HepG2 (cell line): ENCODE measurements around the gene MINDY2. TPM values are rescaled to one million over a fixed set of nuclear protein-coding genes. Genes with fewer than 3 reads are reported as not detected.

Experiments
- DR1 ChIP-seq: sonication (generic); formaldehyde crosslinking; IDR thresholded peaks from 2 replicates; pipeline ENCODE4 v1.8.0; 2021; ENCODE audit warnings: mild to moderate bottlenecking, missing genetic modification reagents, inconsistent platforms
- GABPB1 ChIP-seq: IDR thresholded peaks from 2 replicates; pipeline ENCODE4 v1.6.1; 2016; ENCODE audit warnings: mild to moderate bottlenecking, missing genetic modification reagents, moderate library complexity, missing compliant biosample characterization
- KAT8 ChIP-seq: IDR thresholded peaks from 2 replicates; pipeline ENCODE4 v1.6.1; 2016; ENCODE audit warnings: missing genetic modification reagents, missing compliant biosample characterization
- KLF9 ChIP-seq: IDR thresholded peaks from 2 replicates; pipeline ENCODE4 v1.6.1; 2016; ENCODE audit warnings: low read depth
- MTA3 ChIP-seq: sonication (generic); formaldehyde crosslinking; IDR thresholded peaks from 2 replicates; pipeline ENCODE4 v1.4.0; 2020; ENCODE audit warnings: missing genetic modification reagents
- MYC ChIP-seq: sonication (generic); formaldehyde crosslinking; IDR thresholded peaks from 2 replicates; pipeline ENCODE4 v1.9.0; 2021; ENCODE audit warnings: missing genetic modification reagents, borderline replicate concordance
- NCOA2 ChIP-seq: sonication (generic); formaldehyde crosslinking; IDR thresholded peaks from 2 replicates; pipeline ENCODE4 v1.8.0; 2022; ENCODE audit warnings: inconsistent platforms
- PCBP2 ChIP-seq: fragments of 200-400 bp; formaldehyde crosslinking; optimal IDR thresholded peaks from 2 replicates; pipeline ENCODE3; 2018; ENCODE audit warnings: low read length, low read depth; ENCODE audit not compliant: poor library complexity, severe bottlenecking
- PHB2 ChIP-seq: fragments of 450-650 bp; IDR thresholded peaks from 2 replicates; pipeline ENCODE4 v1.6.1; 2018; ENCODE audit not compliant: partially characterized antibody
- POLR2AphosphoS2 ChIP-seq: IDR thresholded peaks from 2 replicates; pipeline ENCODE4 v1.6.1; 2011; ENCODE audit warnings: low read depth, low read length, improper control_type of control experiment
- PTBP1 ChIP-seq: fragments of 200-400 bp; formaldehyde crosslinking; IDR thresholded peaks from 2 replicates; pipeline ENCODE4 v1.6.1; 2018; ENCODE audit warnings: low read length, low read depth; ENCODE audit not compliant: poor library complexity, severe bottlenecking
- RXRA ChIP-seq: sonication (generic); formaldehyde crosslinking; IDR thresholded peaks from 2 replicates; pipeline ENCODE4 v1.5.1; 2020; ENCODE audit warnings: missing genetic modification reagents
- SPEN ChIP-seq: sonication (generic); formaldehyde crosslinking; IDR thresholded peaks from 2 replicates; pipeline ENCODE4 v1.5.1; 2020; ENCODE audit warnings: low read depth, mild to moderate bottlenecking, missing genetic modification reagents
- TBX3 ChIP-seq: fragments of 450-650 bp; IDR thresholded peaks from 2 replicates; pipeline ENCODE4 v1.6.1; 2017; ENCODE audit warnings: antibody characterized with exemption, mild to moderate bottlenecking, inconsistent platforms, borderline replicate concordance
- TCF7 ChIP-seq: sonication (generic); IDR thresholded peaks from 2 replicates; pipeline ENCODE4 v1.6.1; 2016; ENCODE audit warnings: antibody characterized with exemption, low read depth
- ZNF446 ChIP-seq: sonication (generic); formaldehyde crosslinking; IDR thresholded peaks from 2 replicates; pipeline ENCODE4 v1.5.0; 2020; ENCODE audit warnings: mild to moderate bottlenecking, missing genetic modification reagents
- ZNF839 ChIP-seq: sonication (generic); formaldehyde crosslinking; IDR thresholded peaks from 2 replicates; pipeline ENCODE4 v1.4.0; 2020; ENCODE audit warnings: missing genetic modification reagents, mild to moderate bottlenecking, borderline replicate concordance
- polyA plus RNA-seq, 8 experiments: library from polyadenylated mRNA; depleted of rRNA in 3 of 8; stranded (reverse) in 7 of 8; unstranded in 1 of 8; fragments of >200 nt; fragmentation: Illumina TruSeq in 4 of 8; extraction: Trizol in 4 of 8; gene quantifications; 2 replicates each; pipeline versions ENCODE4 v1.2.1 to v1.2.3, GENCODE V29; 2011 to 2016; ENCODE audit warnings: low read depth in 4 of 8, missing spikeins in 1 of 8, mixed read lengths in 1 of 8; ENCODE audit not compliant: insufficient read depth in 1 of 8
- total RNA-seq, 5 experiments: library from RNA; depleted of rRNA; stranded (reverse); fragments of >200 nt; fragmentation: Illumina TruSeq; extraction: Trizol; gene quantifications; 2 replicates each; pipeline ENCODE4 v1.2.3, GENCODE V29; 2016; ENCODE audit warnings: low read depth in 1 of 5
- TF ChIP-seq, protein P1 (sequence below): IDR thresholded peaks from 2 replicates; pipeline ENCODE4 v1.6.1; 2018; ENCODE audit warnings: missing genetic modification reagents, mild to moderate bottlenecking, missing compliant biosample characterization
- TF ChIP-seq, protein P2 (sequence below): sonication (generic); formaldehyde crosslinking; IDR thresholded peaks from 2 replicates; pipeline ENCODE4 v1.9.0; 2021; ENCODE audit warnings: missing genetic modification reagents, borderline replicate concordance
- TF ChIP-seq, protein P3 (sequence below), 2 experiments: sonication (generic) in 1 of 2; formaldehyde crosslinking in 1 of 2; IDR thresholded peaks; 2 replicates each; pipeline versions ENCODE4 v1.6.1 to v1.9.0; 2014 to 2022; ENCODE audit warnings: antibody characterized with exemption in 1 of 2, borderline replicate concordance in 1 of 2, inconsistent platforms in 1 of 2, low read depth in 1 of 2, missing genetic modification reagents in 1 of 2
- TF ChIP-seq, protein P4 (sequence below): sonication (generic); formaldehyde crosslinking; IDR thresholded peaks from 2 replicates; pipeline ENCODE4 v1.5.1; 2020; ENCODE audit warnings: missing genetic modification reagents, mild to moderate bottlenecking, borderline replicate concordance

The MINDY2 gene
- total and polyA plus RNA-seq, 2 of the 13 experiments (the other 11 are each of a cell fraction or from before 2014, with no cell fraction given) = 7.2 to 12.6 TPM

DNA sequence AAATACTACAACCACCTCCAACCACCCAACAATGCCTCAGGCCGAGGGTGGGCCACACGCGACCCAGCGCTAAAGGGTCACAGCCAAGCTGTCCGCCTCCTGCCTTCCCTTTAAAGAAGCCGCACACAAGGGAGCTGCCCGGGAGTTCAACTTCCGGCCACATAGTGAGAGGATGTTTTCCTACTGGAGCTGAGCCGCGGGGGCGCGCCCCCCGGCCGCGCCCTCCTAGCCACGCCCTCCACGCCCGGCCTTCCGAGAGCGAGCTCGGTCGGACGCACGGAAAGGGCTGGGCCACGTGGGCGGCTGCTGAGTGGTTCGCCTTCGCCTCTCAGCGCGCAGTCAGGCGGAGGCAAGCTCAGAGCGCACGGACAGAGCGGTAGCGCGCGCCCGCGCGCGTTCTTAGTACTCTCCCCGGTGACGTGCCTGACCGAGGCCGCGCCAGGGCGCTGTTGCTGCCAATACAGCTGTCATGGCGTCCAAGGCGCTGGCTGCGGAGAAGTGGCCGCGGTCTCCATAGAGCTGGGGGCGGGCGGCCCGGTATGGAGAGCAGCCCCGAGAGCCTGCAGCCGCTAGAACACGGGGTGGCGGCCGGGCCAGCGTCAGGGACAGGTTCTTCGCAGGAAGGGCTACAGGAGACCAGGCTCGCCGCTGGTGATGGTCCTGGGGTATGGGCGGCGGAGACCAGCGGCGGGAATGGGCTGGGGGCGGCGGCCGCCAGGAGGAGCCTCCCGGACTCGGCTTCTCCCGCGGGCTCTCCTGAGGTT lies at the start of gene MINDY2 (continued):
- TF ChIP-seq KLF9 (CRISPR knock-in tag) (peak; percentile 91), TBX3 (no peak), MTA3 (CRISPR knock-in tag) (no peak), DR1 (CRISPR knock-in tag) (peak; percentile 82), GABPB1 (CRISPR knock-in tag) (peak; percentile 92), PTBP1 (peak; percentile 33), PCBP2 (no peak), NCOA2 (peak; percentile 26; the same call in 1 of the 2 replicates), SPEN (CRISPR knock-in tag) (peak; percentile 72; the same call in 1 of the 2 replicates), ZNF446 (CRISPR knock-in tag) (0 out of 2 replicates have a peak, but pooled peaks have one; percentile 82), ZNF839 (no peak; the same call in 1 of the 2 replicates), TCF7 (peak; percentile 88), RXRA (peak; percentile 95), POLR2AphosphoS2 (no peak), KAT8 (CRISPR knock-in tag) (peak; percentile 85), PHB2 (no peak), MYC (peak; percentile 95)
- TF ChIP-seq, protein P1, sequence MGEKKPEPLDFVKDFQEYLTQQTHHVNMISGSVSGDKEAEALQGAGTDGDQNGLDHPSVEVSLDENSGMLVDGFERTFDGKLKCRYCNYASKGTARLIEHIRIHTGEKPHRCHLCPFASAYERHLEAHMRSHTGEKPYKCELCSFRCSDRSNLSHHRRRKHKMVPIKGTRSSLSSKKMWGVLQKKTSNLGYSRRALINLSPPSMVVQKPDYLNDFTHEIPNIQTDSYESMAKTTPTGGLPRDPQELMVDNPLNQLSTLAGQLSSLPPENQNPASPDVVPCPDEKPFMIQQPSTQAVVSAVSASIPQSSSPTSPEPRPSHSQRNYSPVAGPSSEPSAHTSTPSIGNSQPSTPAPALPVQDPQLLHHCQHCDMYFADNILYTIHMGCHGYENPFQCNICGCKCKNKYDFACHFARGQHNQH (CRISPR knock-in tag) = peak; percentile 83; the same call in 1 of the 2 replicates
- TF ChIP-seq, protein P2, sequence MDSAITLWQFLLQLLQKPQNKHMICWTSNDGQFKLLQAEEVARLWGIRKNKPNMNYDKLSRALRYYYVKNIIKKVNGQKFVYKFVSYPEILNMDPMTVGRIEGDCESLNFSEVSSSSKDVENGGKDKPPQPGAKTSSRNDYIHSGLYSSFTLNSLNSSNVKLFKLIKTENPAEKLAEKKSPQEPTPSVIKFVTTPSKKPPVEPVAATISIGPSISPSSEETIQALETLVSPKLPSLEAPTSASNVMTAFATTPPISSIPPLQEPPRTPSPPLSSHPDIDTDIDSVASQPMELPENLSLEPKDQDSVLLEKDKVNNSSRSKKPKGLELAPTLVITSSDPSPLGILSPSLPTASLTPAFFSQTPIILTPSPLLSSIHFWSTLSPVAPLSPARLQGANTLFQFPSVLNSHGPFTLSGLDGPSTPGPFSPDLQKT (CRISPR knock-in tag) = no peak
- TF ChIP-seq, protein P3, sequence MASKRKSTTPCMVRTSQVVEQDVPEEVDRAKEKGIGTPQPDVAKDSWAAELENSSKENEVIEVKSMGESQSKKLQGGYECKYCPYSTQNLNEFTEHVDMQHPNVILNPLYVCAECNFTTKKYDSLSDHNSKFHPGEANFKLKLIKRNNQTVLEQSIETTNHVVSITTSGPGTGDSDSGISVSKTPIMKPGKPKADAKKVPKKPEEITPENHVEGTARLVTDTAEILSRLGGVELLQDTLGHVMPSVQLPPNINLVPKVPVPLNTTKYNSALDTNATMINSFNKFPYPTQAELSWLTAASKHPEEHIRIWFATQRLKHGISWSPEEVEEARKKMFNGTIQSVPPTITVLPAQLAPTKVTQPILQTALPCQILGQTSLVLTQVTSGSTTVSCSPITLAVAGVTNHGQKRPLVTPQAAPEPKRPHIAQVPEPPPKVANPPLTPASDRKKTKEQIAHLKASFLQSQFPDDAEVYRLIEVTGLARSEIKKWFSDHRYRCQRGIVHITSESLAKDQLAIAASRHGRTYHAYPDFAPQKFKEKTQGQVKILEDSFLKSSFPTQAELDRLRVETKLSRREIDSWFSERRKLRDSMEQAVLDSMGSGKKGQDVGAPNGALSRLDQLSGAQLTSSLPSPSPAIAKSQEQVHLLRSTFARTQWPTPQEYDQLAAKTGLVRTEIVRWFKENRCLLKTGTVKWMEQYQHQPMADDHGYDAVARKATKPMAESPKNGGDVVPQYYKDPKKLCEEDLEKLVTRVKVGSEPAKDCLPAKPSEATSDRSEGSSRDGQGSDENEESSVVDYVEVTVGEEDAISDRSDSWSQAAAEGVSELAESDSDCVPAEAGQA (IDR thresholded peaks at IDR 0.05; ENCODE audit: low read depth) = peak; percentile 43
- TF ChIP-seq, protein P3 (CRISPR knock-in tag; IDR thresholded peaks at IDR 0.05; ENCODE audit: borderline replicate concordance) = no peak
- TF ChIP-seq, protein P4, sequence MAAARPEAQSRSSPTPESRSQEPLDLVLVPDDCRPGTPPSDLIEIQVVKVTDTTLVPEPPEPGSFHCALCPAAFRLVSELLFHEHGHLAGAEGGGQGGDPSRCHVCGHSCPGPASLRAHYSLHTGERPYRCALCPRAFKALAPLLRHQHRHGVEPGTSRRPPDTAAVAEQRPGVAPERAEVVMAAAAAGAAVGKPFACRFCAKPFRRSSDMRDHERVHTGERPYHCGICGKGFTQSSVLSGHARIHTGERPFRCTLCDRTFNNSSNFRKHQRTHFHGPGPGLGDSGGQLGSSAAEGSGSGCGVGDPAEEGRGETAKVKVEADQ (CRISPR knock-in tag) = no peak; the same call in none of the 2 replicates
